H1 (cell line): ENCODE results near the gene TTLL9. TPM values are rescaled to one million over a fixed set of nuclear protein-coding genes. Genes with fewer than 3 reads are reported as not detected.
A peak's percentile ranks its signal among the peaks of the same experiment; 100 is the strongest.

Experiments used
- CEBPB ChIP-seq: IDR thresholded peaks from 2 replicates; pipeline ENCODE4 v1.6.1; 2012; ENCODE audit warnings: low read depth, low read length
- CREB1 ChIP-seq: IDR thresholded peaks from 2 replicates; pipeline ENCODE4 v1.6.1; 2012; ENCODE audit warnings: inconsistent platforms
- CTCF ChIP-seq, 3 experiments: IDR thresholded peaks; 1 replicate in 2 of 3; 2 replicates in 1 of 3; pipeline versions ENCODE4 v1.5.1 to v1.6.1; 2011; ENCODE audit warnings: low read length in 3 of 3, mild to moderate bottlenecking in 3 of 3, inconsistent platforms in 2 of 3, low read depth in 1 of 3, moderate library complexity in 1 of 3; ENCODE audit not compliant: insufficient read depth in 1 of 3; ENCODE audit errors: control extremely low read depth in 1 of 3
- EP300 ChIP-seq, 2 experiments: IDR thresholded peaks; 1 replicate in 1 of 2; 2 replicates in 1 of 2; pipeline ENCODE4 v1.6.1; 2011 to 2012; ENCODE audit warnings: low read depth in 2 of 2, low read length in 2 of 2, mild to moderate bottlenecking in 2 of 2, borderline replicate concordance in 1 of 2, inconsistent platforms in 1 of 2, moderate library complexity in 1 of 2
- HDAC6 ChIP-seq: IDR thresholded peaks from one replicate; pipeline ENCODE4 v1.7.1; 2012; ENCODE audit warnings: low read depth, mild to moderate bottlenecking, inconsistent platforms, low read length, moderate library complexity
- KDM4A ChIP-seq: IDR thresholded peaks from one replicate; pipeline ENCODE4 v1.7.1; 2012; ENCODE audit warnings: low read depth, mild to moderate bottlenecking, moderate library complexity, low read length, inconsistent platforms; ENCODE audit not compliant: severe bottlenecking
- KDM5A ChIP-seq: fragments of 200-600 bp; IDR thresholded peaks from 2 replicates; pipeline ENCODE4 v1.7.1; 2012; ENCODE audit warnings: mild to moderate bottlenecking, low read length, inconsistent platforms, mixed read lengths
- SIX5 ChIP-seq: IDR thresholded peaks from 2 replicates; pipeline ENCODE4 v1.6.1; 2011; ENCODE audit warnings: mild to moderate bottlenecking, low read depth, low read length
- YY1 ChIP-seq: IDR thresholded peaks from 2 replicates; pipeline ENCODE4 v1.6.1; 2011; ENCODE audit warnings: low read depth, mild to moderate bottlenecking, low read length
- polyA plus RNA-seq, 7 experiments: library from polyadenylated mRNA; depleted of rRNA in 3 of 7; stranded (reverse) in 5 of 7; unstranded in 2 of 7; fragments of >200 nt in 5 of 7; fragments of 200-250 nt in 2 of 7; gene quantifications; 1 replicate in 5 of 7; 2 replicates in 1 of 7; 4 replicates in 1 of 7; pipeline versions ENCODE4 v1.2.1 to v1.2.3, GENCODE V29; 2011 to 2013; ENCODE audit warnings: missing spikeins in 2 of 7, mixed read lengths in 2 of 7
- total RNA-seq: library from RNA; stranded (reverse); fragmentation: NEBNext Ultra II Directional; extraction: Animal tissue kit (Norgen Biotek cat#: 25700); gene quantifications from 2 replicates; pipeline ENCODE4 v1.2.1, GENCODE V29; 2021

Gene TTLL9
- total and polyA plus RNA-seq, 2 of the 8 experiments (the other 6 are each of a cell fraction or from before 2014, with no cell fraction given): 0.06 TPM; not detected in 1

- peak; percentile 98 to 100 (median 100) for TF ChIP-seq CTCF (IDR thresholded peaks at IDR 0.05; ENCODE audit: control extremely low read depth in 1 of 3, insufficient read depth in 1 of 3, low read depth in 1 of 3, low read length in 3 of 3)
- TF ChIP-seq KDM5A: no peak
- no peak; the same call in 1 of the 2 replicates for TF ChIP-seq CREB1
- TF ChIP-seq YY1: peak; percentile 8; the same call in 1 of the 2 replicates
- no peak for TF ChIP-seq SIX5
- TF ChIP-seq CEBPB: no peak
- no peak for TF ChIP-seq EP300 (IDR thresholded peaks at IDR 0.05; ENCODE audit: borderline replicate concordance in 1 of 2, low read depth in 2 of 2, low read length in 2 of 2)
- TF ChIP-seq KDM4A: no peak
- no peak for TF ChIP-seq HDAC6
Observed at GRCh38 chr20:31833130-31833930, 37.1 kb upstream of the TTLL9 start (continued).
